ENCODE measurements around the gene ZNF787. TPM values are rescaled to one million over a fixed set of nuclear protein-coding genes. Genes with fewer than 3 reads are reported as not detected.

ZNF787 gene
- total and polyA plus RNA-seq, 4 donors: 6.6 to 25.5 (median 18.0) TPM

DNA sequence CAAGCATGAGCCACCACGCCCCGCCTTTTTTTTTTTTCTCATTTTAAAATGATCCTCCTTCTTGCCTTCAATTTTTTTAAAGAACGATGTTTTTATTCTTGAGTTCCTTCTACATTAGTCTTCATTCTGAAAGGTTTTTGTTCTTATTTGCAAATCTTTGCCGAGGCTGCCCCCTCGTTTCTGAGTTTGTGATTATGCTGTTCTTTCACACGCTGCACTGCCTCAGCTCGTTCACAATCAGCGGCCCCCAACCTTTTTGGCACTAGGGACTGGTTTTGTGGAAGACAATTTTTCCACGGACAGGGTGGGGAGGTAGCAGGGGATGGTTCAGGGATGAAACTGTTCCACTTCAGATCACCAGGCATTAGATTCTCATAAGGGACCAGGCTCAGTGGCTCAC is 26.6 kb downstream of the ZNF787 start:
- no peaks in the 10 kb centered on the region for H3K27me3 ChIP-seq (ENCODE audit: control insufficient read depth in 1 of 2, insufficient read depth in 2 of 2, low read length in 1 of 2)
- DNase-seq (no peak), ATAC-seq (ENCODE audit: low FRiP score) (no peak)
- intact Hi-C loops (cut with DNase I): no loop called here
- 83% methylated on average over 9 of the region's 9 CpGs for WGBS, 2 donors
- H3K4me1 ChIP-seq (ENCODE audit: control insufficient read depth in 1 of 2, insufficient read depth in 2 of 2, low read length in 2 of 2): no peaks in the 10 kb centered on the region
- peaks cover 0 to 3% of the 10 kb centered on the region in 2 donors for H3K36me3 ChIP-seq (ENCODE audit: control insufficient read depth in 1 of 2, insufficient read depth in 2 of 2, low read length in 1 of 2)
- no peak overlapping the region for H3K27ac ChIP-seq (ENCODE audit: low read depth in 1 of 2, low read length in 2 of 2)
- H3K9me3 ChIP-seq (ENCODE audit: control insufficient read depth, low read length): no peaks in the 10 kb centered on the region
- H3K4me3 ChIP-seq (ENCODE audit: low read length in 2 of 2): no peak overlapping the region

DNA sequence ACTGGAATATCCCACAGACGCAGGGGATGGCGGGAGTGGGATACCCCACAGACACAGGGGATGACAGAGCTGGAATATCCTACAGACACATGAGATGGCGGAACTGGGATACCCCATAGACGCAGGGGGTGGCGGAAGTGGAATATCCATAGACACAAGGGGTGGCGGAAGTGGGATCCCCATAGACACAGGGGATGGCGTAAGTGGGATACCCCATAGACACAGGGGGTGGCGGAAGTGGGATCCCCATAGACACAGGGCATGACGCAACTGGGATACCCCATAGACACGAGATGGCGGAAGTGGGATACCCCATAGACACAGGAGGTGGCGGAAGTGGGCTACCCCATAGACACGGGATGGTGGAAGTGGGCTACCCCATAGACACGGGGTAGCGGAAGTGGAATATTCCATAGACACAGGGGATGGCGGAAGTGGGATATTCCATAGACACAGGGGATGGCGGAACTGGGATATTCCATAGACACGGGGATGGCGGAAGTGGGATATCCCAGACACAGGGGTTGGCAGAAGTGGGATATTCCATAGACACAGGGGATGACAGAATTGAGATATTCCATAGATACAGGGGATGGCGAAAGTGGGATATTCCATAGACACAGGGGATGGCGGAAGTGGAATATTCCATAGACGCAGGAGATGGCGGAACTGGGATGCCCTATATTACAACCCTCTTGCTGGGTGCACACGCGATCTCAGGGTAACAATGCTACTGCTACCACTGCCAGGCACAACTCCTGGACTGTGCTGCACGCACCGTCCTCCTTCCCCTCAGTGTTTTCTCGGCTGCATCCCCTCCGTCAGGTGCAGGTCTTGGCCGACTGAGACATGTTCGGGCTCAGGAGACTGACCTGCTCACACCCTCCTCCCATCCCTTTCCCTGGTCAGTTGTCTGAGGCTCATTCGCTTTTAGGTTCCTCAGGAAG is 28.1 kb downstream of the ZNF787 start:
- H3K9me3 ChIP-seq (ENCODE audit: control insufficient read depth, low read length): no peaks in the 10 kb centered on the region
- intact Hi-C loops (cut with DNase I): no loop called here
- WGBS, 2 donors: 98% methylated on average over 32 of the region's 32 CpGs
- no peaks in the 10 kb centered on the region for H3K4me1 ChIP-seq (ENCODE audit: control insufficient read depth in 1 of 2, insufficient read depth in 2 of 2, low read length in 2 of 2)
- no peak for DNase-seq
- no peak for ATAC-seq (ENCODE audit: low FRiP score)
- no peak overlapping the region for H3K4me3 ChIP-seq (ENCODE audit: low read length in 2 of 2)
- H3K27ac ChIP-seq (ENCODE audit: low read depth in 1 of 2, low read length in 2 of 2): no peak overlapping the region
- H3K27me3 ChIP-seq (ENCODE audit: control insufficient read depth in 1 of 2, insufficient read depth in 2 of 2, low read length in 1 of 2): no peaks in the 10 kb centered on the region
- H3K36me3 ChIP-seq (ENCODE audit: control insufficient read depth in 1 of 2, insufficient read depth in 2 of 2, low read length in 1 of 2): peaks cover 0 to 7% of the 10 kb centered on the region in 2 donors

DNA sequence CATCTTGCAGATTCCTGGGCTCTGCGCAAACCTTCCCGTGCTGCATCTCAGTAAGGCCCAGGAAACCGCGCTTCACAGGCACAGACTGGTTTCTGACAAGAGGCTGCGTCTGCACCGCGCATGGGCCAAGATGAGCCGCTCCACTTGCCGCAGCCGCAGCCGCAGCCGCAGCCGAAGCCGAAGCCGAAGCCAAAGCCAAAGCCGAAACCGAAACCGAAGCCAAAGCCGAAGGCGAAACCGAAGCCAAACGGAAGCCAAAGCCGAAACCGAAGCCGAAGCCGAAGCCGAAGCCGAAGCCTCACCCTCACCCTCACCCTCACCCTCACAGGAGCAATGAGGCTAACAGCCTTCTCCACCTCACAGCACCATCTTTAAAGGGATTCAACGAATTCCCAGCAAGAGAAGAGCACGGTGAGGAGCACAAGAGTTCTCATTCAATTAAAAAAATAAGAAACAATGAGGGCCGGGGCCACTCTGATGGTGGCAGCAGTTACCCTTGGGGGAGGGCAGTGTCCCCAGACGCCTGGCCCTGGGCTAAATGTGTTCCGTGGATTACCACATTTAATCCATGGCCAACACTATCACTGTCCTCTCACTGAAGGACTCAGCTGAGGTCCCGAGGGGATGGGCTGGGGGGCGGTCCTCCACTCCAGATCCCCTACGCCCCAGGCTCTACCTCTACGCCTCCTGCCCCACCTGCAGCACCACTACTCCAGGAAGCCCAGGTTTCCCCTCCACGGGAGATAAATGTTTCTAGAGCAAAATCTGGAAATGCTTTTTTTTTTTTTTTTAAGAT is 29.1 kb downstream of the ZNF787 start:
- no peaks in the 10 kb centered on the region for H3K4me1 ChIP-seq (ENCODE audit: control insufficient read depth in 1 of 2, insufficient read depth in 2 of 2, low read length in 2 of 2)
- intact Hi-C loops (cut with DNase I): no loop called here
- H3K27me3 ChIP-seq (ENCODE audit: control insufficient read depth in 1 of 2, insufficient read depth in 2 of 2, low read length in 1 of 2): no peaks in the 10 kb centered on the region
- no peak for DNase-seq
- no peaks in the 10 kb centered on the region for H3K9me3 ChIP-seq (ENCODE audit: control insufficient read depth, low read length)
- H3K27ac ChIP-seq (ENCODE audit: low read depth in 1 of 2, low read length in 2 of 2): no peak overlapping the region
- WGBS, 2 donors: 91 to 92% methylated on average over 38 of the region's 38 CpGs
- no peak overlapping the region for H3K4me3 ChIP-seq (ENCODE audit: low read length in 2 of 2)
- peaks cover 0 to 7% of the 10 kb centered on the region in 2 donors for H3K36me3 ChIP-seq (ENCODE audit: control insufficient read depth in 1 of 2, insufficient read depth in 2 of 2, low read length in 1 of 2)
- ATAC-seq (ENCODE audit: low FRiP score): no peak

- Histone ChIP-seq H3K27me3 (ENCODE audit: control insufficient read depth in 1 of 2, insufficient read depth in 2 of 2, low read length in 1 of 2) (no peaks in the 10 kb centered on the region), H3K27ac (ENCODE audit: low read depth in 1 of 2, low read length in 2 of 2) (no peak overlapping the region), H3K4me3 (ENCODE audit: low read length in 2 of 2) (no peak overlapping the region), H3K4me1 (ENCODE audit: control insufficient read depth in 1 of 2, insufficient read depth in 2 of 2, low read length in 2 of 2) (no peaks in the 10 kb centered on the region), H3K9me3 (ENCODE audit: control insufficient read depth, low read length) (no peaks in the 10 kb centered on the region), H3K36me3 (ENCODE audit: control insufficient read depth in 1 of 2, insufficient read depth in 2 of 2, low read length in 1 of 2) (peaks cover 0 to 7% of the 10 kb centered on the region in 2 donors)
- DNase-seq (no peak), ATAC-seq (ENCODE audit: low FRiP score) (no peak)
- WGBS, 2 donors: 71 to 76% methylated on average over 10 of the region's 10 CpGs
- intact Hi-C loops (cut with DNase I): no loop called here
Observed at GRCh38 chr19:56091066-56091490, 30.0 kb downstream of the ZNF787 start.

DNA sequence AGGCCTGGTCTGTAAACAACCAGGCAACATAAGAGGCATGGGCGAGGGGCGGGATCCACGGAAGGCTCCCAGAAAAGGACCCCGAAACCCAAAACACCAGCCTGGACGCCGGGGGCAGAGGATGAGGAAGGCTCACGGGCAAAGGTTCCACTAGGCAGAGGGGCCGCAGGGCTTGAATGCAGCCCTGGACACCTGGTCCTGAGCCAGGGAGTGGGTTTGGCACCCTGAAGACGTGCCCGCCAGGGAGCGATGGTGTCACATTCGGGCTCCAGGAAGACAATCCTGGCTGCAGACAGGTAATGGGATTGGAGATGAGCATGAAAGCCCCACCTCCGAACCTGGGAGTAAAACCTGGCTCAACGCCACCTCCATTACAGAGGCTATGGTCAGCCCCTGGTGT is 31.8 kb downstream of the ZNF787 start:
- 84 to 86% methylated on average over 14 of the region's 14 CpGs for WGBS, 2 donors
- Histone ChIP-seq H3K4me1 (ENCODE audit: control insufficient read depth in 1 of 2, insufficient read depth in 2 of 2, low read length in 2 of 2) (no peaks in the 10 kb centered on the region), H3K27me3 (ENCODE audit: control insufficient read depth in 1 of 2, insufficient read depth in 2 of 2, low read length in 1 of 2) (no peaks in the 10 kb centered on the region), H3K9me3 (ENCODE audit: control insufficient read depth, low read length) (no peaks in the 10 kb centered on the region), H3K27ac (ENCODE audit: low read depth in 1 of 2, low read length in 2 of 2) (no peak overlapping the region), H3K4me3 (ENCODE audit: low read length in 2 of 2) (no peak overlapping the region), H3K36me3 (ENCODE audit: control insufficient read depth in 1 of 2, insufficient read depth in 2 of 2, low read length in 1 of 2) (peaks cover 0 to 9% of the 10 kb centered on the region in 2 donors)
- intact Hi-C loops (cut with DNase I): no loop called here
- DNase-seq: no peak
- ATAC-seq (ENCODE audit: low FRiP score): no peak

- whole genome bisulfite sequencing, 2 donors: 91 to 93% methylated on average over 64 to 66 of the region's 66 CpGs
Observed at GRCh38 chr19:56088497-56089215, 32.4 kb downstream of the ZNF787 start.

GRCh38 chr19:56087647-56088496 is 33.2 kb downstream of the ZNF787 start:
- no peaks in the 10 kb centered on the region for H3K4me1 ChIP-seq (ENCODE audit: control insufficient read depth in 1 of 2, insufficient read depth in 2 of 2, low read length in 2 of 2)
- DNase-seq: peak in 1 of 2 donors; percentile 69
- H3K9me3 ChIP-seq (ENCODE audit: control insufficient read depth, low read length): no peaks in the 10 kb centered on the region
- no peak overlapping the region for H3K4me3 ChIP-seq (ENCODE audit: low read length in 2 of 2)
- peaks cover 0 to 7% of the 10 kb centered on the region in 2 donors for H3K36me3 ChIP-seq (ENCODE audit: control insufficient read depth in 1 of 2, insufficient read depth in 2 of 2, low read length in 1 of 2)
- ATAC-seq (ENCODE audit: low FRiP score): no peak
- no peak overlapping the region for H3K27ac ChIP-seq (ENCODE audit: low read depth in 1 of 2, low read length in 2 of 2)
- 75 to 78% methylated on average over 89 to 104 of the region's 104 CpGs for WGBS, 2 donors
- intact Hi-C loops (cut with DNase I): no loop called here
- no peaks in the 10 kb centered on the region for H3K27me3 ChIP-seq (ENCODE audit: control insufficient read depth in 1 of 2, insufficient read depth in 2 of 2, low read length in 1 of 2)

More at GRCh38 chr19:56088497-56089215, 32.4 kb downstream of the ZNF787 start:
- intact Hi-C loops (cut with DNase I): no loop called here
- no peaks in the 10 kb centered on the region for H3K9me3 ChIP-seq (ENCODE audit: control insufficient read depth, low read length)
- no peak overlapping the region for H3K27ac ChIP-seq (ENCODE audit: low read depth in 1 of 2, low read length in 2 of 2)
- DNase-seq (no peak), ATAC-seq (ENCODE audit: low FRiP score) (no peak)
- no peaks in the 10 kb centered on the region for H3K4me1 ChIP-seq (ENCODE audit: control insufficient read depth in 1 of 2, insufficient read depth in 2 of 2, low read length in 2 of 2)
- peaks cover 0 to 9% of the 10 kb centered on the region in 2 donors for H3K36me3 ChIP-seq (ENCODE audit: control insufficient read depth in 1 of 2, insufficient read depth in 2 of 2, low read length in 1 of 2)
- no peaks in the 10 kb centered on the region for H3K27me3 ChIP-seq (ENCODE audit: control insufficient read depth in 1 of 2, insufficient read depth in 2 of 2, low read length in 1 of 2)
- H3K4me3 ChIP-seq (ENCODE audit: low read length in 2 of 2): no peak overlapping the region

Measured in aorta (tissue), 5 donors.